NOMO-1 (cell line): Measurements from ENCODE around the gene LRRC55.
"Not testable (repeated sequence)": the region's sequence is repeated elsewhere in the genome, so short reads cannot be mapped to it uniquely, and the experiment has no call there.

Experiments
- DNase-seq, 2 experiments: peaks; one replicate each; lab custom pipeline; 2025; ENCODE audit not compliant: unreplicated experiment in 2 of 2; lab: John Stamatoyannopoulos, UW

Gene LRRC55

DNA sequence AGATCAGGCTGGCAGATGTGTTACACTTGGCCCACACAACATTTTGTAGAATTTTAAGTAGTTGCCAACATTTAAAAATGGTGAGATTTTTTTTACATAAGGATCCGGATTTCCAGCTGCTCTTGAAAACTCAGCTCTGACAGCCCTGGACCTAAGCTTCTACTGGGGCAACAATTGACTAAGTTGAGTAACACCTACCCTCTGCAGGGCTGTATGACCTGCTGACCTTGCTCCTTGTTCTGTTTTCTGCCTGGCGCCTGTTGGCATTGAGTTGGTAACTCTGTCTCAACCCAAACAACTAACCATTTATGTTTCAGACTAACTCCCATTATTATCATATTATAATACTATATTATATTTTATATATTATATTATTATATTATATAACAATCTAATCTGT is 21.1 kb upstream of the LRRC55 start:
- DNase-seq, result peak; percentile 4 to 12

DNA sequence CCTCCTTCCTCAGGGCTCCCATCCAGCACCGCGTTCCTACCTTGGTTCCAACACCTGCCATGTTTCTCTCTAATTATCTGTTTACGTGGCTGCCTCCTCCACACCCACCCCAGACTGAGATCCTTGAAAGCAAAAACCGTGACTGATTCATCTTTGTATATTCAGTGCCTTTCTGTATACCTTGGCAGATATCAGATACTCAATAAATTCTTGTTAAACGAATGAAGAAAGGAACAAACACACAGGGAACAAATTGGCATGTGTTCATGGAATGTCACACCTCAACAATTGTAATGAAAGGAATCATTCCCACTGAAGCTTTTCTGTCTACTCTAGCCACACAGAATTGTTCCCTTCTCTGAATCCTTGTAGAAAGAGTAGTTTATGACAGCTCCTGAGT is 20.4 kb upstream of the LRRC55 start:
- DNase-seq, result no peak

DNA sequence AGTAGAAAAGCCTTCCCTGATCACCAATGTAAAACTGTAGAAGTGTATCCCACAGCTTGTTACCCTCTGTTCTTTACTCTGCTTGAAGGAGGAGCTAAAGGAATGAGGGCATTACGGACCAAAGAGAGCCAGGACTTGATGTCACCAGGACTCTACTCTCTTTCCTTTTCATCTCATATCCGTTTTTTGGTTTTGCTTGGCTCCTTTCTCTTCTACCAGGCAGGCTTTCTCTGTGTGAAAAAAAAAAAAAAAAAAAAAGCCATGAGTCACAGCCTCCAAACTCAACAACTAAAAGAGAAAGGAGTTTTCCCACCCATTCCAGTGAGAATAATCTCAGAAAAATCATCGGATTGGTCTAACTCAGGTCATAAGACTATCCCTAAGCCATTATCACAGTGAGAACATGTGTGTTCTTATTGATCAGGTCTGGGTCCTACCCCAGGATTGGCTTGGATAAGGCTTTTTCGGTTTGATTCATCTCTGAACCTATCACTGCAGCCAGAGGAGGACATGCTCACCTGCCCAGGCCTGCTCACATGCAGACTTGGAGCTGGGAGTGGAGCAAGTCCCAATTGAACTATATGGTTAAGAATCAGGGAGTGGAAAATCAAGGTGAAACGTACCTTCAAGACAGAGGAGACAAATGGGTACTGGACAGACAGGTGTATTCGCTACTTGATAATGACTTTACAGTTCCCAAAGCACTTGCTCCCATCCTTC is 19.4 kb upstream of the LRRC55 start:
- DNase-seq, result no peak

GRCh38 chr11:57163160-57163868 is 18.4 kb upstream of the LRRC55 start:
- no peak for DNase-seq

- DNase-seq, result peak in 1 of 2 experiments; percentile 17
Measured at GRCh38 chr11:57164317-57164716, 17.4 kb upstream of the LRRC55 start.

GRCh38 chr11:57167125-57167846 is 14.5 kb upstream of the LRRC55 start:
- DNase-seq, result no peak

- DNase-seq, result not testable (repeated sequence)
Measured at GRCh38 chr11:57169732-57170313, 11.9 kb upstream of the LRRC55 start.

DNA sequence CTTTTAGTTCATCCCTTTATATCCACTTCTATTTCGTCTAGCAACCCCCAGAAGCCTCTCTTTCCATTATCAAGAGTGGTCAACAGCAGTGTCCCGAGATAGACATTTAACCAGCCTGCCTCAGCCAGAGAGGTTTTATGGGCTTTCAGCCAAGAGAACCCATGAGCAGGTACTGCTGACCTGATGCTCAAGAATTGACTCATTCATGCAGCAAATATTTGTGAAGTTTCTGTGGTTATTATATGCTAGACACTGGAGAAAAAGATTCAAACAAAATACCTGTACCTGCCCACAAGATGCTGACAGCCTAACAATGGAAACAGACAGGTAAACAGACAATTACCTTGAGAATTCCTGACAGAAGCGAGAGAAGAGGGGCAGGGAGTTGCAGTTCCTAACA is 9.7 kb upstream of the LRRC55 start:
- no peak for DNase-seq

- DNase-seq, result no peak
Measured at GRCh38 chr11:57174656-57175055, 7.1 kb upstream of the LRRC55 start.

GRCh38 chr11:57175478-57175877 is 6.3 kb upstream of the LRRC55 start:
- DNase-seq, result no peak

DNA sequence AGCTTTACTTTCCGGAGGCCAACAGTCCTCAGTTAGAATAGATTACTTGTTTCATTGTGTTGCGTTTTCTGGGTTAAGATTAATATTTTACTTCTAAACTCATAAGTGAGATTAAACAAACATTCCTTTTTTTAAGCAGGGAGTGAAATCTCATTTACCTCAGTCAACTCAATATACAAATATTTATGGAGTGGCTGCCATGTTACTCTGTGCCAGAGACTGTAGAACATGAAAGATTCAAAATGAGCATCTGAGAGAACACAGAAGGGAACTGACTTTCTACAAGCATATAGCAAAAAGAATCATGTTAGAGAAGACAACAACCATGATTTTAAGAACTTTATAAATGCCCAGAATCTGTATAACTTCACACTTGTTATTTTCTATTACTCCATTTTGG is 3.4 kb upstream of the LRRC55 start:
- no peak for DNase-seq

GRCh38 chr11:57179681-57180080 is 2.1 kb upstream of the LRRC55 start:
- DNase-seq, result no peak

GRCh38 chr11:57180081-57180561 is 1.6 kb upstream of the LRRC55 start:
- no peak for DNase-seq

GRCh38 chr11:57180964-57181363 is 789 bp upstream of the LRRC55 start:
- no peak for DNase-seq

- no peak for DNase-seq
Measured at GRCh38 chr11:57182896-57183295, 1.1 kb downstream of the LRRC55 start.

- DNase-seq, result no peak
Measured at GRCh38 chr11:57190548-57190947, 8.8 kb downstream of the LRRC55 start.

- DNase-seq, result no peak
Measured at GRCh38 chr11:57191311-57192219, 9.8 kb downstream of the LRRC55 start.

GRCh38 chr11:57192316-57192715 is 10.6 kb downstream of the LRRC55 start:
- DNase-seq, result no peak

DNA sequence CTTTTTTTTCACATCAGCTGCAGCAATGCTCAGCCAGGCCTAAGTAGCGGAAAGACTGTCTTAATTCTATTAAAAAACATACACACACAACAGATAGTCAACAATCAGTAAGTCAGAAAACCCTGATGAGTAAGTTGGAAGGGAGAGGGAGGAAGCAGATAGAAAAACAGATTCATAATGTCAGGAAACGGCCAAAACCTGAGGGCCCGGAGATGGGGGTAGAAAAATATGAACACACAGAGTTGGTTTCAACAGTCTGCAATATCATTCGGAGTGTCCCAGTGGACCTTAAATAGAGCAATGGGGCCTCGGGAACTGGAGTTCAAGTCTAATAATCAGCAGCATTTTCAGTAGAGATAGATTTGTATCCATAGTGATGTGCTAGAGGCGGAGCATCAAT is 14.8 kb downstream of the LRRC55 start:
- no peak for DNase-seq

DNA sequence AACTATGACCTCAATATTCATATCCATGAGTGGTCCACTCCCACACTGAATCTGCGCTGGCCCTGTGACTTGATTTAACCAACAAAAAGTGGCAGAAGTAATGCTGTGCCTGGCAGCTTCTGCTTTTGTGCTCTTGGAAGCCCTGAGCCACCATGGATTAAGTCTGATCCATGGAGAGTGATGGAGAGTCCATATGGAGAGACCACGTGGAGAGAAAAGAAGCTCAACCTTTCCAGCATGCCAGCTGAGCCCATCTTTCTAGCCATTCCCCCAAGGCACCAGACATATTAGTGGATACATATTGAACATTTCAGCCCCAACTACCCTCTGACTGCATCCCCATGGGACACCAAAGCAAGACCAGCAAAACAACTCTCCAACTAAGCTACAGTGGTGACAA is 16.0 kb downstream of the LRRC55 start:
- DNase-seq, result no peak
